Measurements from ENCODE around the gene PRMT5. TPM values are rescaled to one million over a fixed set of nuclear protein-coding genes. Genes with fewer than 3 reads are reported as not detected.

Gene PRMT5
- total RNA-seq, 1 experiment from 2014 or later: 107 TPM

DNA sequence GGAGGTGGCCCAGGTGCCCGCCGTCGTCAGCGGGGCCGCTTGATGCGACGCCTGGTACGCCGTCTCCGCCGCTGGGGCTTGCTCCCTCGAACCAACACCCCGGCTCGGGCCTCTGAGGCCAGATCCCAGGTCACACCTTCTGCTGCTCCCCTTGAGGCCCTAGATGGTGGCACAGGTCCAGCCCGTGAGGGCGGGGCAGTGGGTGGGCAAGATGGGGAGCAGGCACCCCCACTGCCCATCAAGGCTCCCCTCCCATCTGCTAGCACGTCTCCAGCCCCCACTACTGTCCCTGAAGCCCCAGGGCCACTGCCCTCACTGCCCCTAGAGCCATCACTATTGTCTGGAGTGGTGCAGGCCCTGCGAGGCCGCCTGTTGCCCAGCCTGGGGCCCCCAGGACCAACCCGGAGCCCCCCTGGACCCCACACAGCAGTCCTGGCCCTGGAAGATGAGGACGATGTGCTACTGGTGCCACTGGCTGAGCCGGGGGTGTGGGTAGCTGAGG is 52.1 kb downstream of the PRMT5 start:
- Histone ChIP-seq H3K27me3 (replicated peaks; ENCODE audit: control insufficient read depth, insufficient read depth, low read length) (no peaks in the 10 kb centered on the region), H3K4me3 (ENCODE audit: low read depth, low read length) (no peak overlapping the region), H3K4me1 (peaks cover 11% of the 10 kb centered on the region; the same call in 1 of the 2 replicates), H3K9me3 (no peaks in the 10 kb centered on the region), H3K36me3 (ENCODE audit: control insufficient read depth, insufficient read depth, low read length) (peaks cover 7% of the 10 kb centered on the region)
- POLR2A ChIA-PET: no interaction called here
- Mint-ChIP-seq H3K36me3 (ENCODE audit: insufficient read depth, unreplicated experiment) (peaks cover 14% of the 10 kb centered on the region), H3K27me3 (ENCODE audit: insufficient read depth, unreplicated experiment) (no peaks in the 10 kb centered on the region), H3K27ac (ENCODE audit: unreplicated experiment) (no peak overlapping the region), H3K4me1 (ENCODE audit: low read depth, unreplicated experiment) (peaks cover 20% of the 10 kb centered on the region), H3K4me3 (ENCODE audit: unreplicated experiment) (no peak overlapping the region), H3K9me3 (ENCODE audit: unreplicated experiment) (no peaks in the 10 kb centered on the region)
- CTCF ChIA-PET: no interaction called here
- TF ChIP-seq, protein P1, sequence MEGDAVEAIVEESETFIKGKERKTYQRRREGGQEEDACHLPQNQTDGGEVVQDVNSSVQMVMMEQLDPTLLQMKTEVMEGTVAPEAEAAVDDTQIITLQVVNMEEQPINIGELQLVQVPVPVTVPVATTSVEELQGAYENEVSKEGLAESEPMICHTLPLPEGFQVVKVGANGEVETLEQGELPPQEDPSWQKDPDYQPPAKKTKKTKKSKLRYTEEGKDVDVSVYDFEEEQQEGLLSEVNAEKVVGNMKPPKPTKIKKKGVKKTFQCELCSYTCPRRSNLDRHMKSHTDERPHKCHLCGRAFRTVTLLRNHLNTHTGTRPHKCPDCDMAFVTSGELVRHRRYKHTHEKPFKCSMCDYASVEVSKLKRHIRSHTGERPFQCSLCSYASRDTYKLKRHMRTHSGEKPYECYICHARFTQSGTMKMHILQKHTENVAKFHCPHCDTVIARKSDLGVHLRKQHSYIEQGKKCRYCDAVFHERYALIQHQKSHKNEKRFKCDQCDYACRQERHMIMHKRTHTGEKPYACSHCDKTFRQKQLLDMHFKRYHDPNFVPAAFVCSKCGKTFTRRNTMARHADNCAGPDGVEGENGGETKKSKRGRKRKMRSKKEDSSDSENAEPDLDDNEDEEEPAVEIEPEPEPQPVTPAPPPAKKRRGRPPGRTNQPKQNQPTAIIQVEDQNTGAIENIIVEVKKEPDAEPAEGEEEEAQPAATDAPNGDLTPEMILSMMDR (IDR thresholded peaks at IDR 0.05; ENCODE audit: insufficient read depth in 1 of 2, low read depth in 1 of 2, low read length in 1 of 2, severe bottlenecking in 1 of 2, unreplicated experiment in 1 of 2): no peak
- intact Hi-C loops (cut with micrococcal nuclease; ENCODE audit: unreplicated experiment): no loop called here
- BruUV-seq (replicated peaks): no TSS peak
- no peak for DNase-seq

DNA sequence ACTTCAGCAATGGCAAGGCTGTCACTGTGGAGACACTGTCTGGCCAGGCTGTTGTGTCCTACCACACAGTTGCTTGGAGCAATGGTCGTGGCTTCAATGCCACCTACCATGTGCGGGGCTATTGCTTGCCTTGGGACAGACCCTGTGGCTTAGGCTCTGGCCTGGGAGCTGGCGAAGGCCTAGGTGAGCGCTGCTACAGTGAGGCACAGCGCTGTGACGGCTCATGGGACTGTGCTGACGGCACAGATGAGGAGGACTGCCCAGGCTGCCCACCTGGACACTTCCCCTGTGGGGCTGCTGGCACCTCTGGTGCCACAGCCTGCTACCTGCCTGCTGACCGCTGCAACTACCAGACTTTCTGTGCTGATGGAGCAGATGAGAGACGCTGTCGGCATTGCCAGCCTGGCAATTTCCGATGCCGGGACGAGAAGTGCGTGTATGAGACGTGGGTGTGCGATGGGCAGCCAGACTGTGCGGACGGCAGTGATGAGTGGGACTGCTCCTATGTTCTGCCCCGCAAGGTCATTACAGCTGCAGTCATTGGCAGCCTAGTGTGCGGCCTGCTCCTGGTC is 53.3 kb downstream of the PRMT5 start:
- no peak overlapping the region for H3K4me3 ChIP-seq (ENCODE audit: low read depth, low read length)
- Mint-ChIP-seq H3K4me1 (ENCODE audit: low read depth, unreplicated experiment) (peaks cover 20% of the 10 kb centered on the region), H3K27ac (ENCODE audit: unreplicated experiment) (no peak overlapping the region), H3K9me3 (ENCODE audit: unreplicated experiment) (no peaks in the 10 kb centered on the region), H3K4me3 (ENCODE audit: unreplicated experiment) (no peak overlapping the region), H3K27me3 (ENCODE audit: insufficient read depth, unreplicated experiment) (no peaks in the 10 kb centered on the region), H3K36me3 (ENCODE audit: insufficient read depth, unreplicated experiment) (peaks cover 19% of the 10 kb centered on the region)
- POLR2A ChIA-PET: no interaction called here
- CTCF ChIA-PET: no interaction called here
- intact Hi-C loops (cut with micrococcal nuclease; ENCODE audit: unreplicated experiment): no loop called here
- no TSS peak for BruUV-seq (replicated peaks)
- DNase-seq: no peak
- peaks cover 13% of the 10 kb centered on the region for H3K4me1 ChIP-seq
- no peaks in the 10 kb centered on the region for H3K9me3 ChIP-seq
- TF ChIP-seq, protein P1 (IDR thresholded peaks at IDR 0.05; ENCODE audit: insufficient read depth in 1 of 2, low read depth in 1 of 2, low read length in 1 of 2, severe bottlenecking in 1 of 2, unreplicated experiment in 1 of 2): no peak
- H3K36me3 ChIP-seq (ENCODE audit: control insufficient read depth, insufficient read depth, low read length): peaks cover 7% of the 10 kb centered on the region
- H3K27me3 ChIP-seq (replicated peaks; ENCODE audit: control insufficient read depth, insufficient read depth, low read length): no peaks in the 10 kb centered on the region

DNA sequence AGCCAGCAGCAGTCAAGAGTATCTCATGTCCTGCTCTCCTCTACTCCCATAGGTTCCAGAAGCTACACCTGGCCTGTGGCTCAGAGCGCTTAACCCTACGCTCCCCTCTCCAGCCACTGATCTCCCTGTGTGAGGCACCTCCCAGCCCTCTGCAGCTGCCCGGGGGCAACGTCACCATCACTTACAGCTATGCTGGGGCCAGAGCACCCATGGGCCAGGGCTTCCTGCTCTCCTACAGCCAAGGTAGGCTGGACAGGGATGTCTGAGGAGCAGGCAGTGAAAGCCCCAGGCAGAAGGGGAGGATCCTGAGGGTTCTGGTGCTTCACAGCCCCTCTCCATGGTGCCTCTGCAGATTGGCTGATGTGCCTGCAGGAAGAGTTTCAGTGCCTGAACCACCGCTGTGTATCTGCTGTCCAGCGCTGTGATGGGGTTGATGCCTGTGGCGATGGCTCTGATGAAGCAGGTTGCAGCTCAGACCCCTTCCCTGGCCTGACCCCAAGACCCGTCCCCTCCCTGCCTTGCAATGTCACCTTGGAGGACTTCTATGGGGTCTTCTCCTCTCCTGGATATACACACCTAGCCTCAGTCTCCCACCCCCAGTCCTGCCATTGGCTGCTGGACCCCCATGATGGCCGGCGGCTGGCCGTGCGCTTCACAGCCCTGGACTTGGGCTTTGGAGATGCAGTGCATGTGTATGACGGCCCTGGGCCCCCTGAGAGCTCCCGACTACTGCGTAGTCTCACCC is 54.0 kb downstream of the PRMT5 start:
- Mint-ChIP-seq H3K9me3 (ENCODE audit: unreplicated experiment) (no peaks in the 10 kb centered on the region), H3K27ac (ENCODE audit: unreplicated experiment) (no peak overlapping the region), H3K36me3 (ENCODE audit: insufficient read depth, unreplicated experiment) (peaks cover 19% of the 10 kb centered on the region), H3K27me3 (ENCODE audit: insufficient read depth, unreplicated experiment) (no peaks in the 10 kb centered on the region), H3K4me3 (ENCODE audit: unreplicated experiment) (no peak overlapping the region), H3K4me1 (ENCODE audit: low read depth, unreplicated experiment) (peaks cover 20% of the 10 kb centered on the region)
- Histone ChIP-seq H3K27me3 (replicated peaks; ENCODE audit: control insufficient read depth, insufficient read depth, low read length) (no peaks in the 10 kb centered on the region), H3K4me3 (ENCODE audit: low read depth, low read length) (no peak overlapping the region), H3K36me3 (ENCODE audit: control insufficient read depth, insufficient read depth, low read length) (peaks cover 7% of the 10 kb centered on the region), H3K9me3 (no peaks in the 10 kb centered on the region), H3K4me1 (peaks cover 20% of the 10 kb centered on the region)
- no peak for DNase-seq
- TF ChIP-seq, protein P1 (IDR thresholded peaks at IDR 0.05; ENCODE audit: insufficient read depth in 1 of 2, low read depth in 1 of 2, low read length in 1 of 2, severe bottlenecking in 1 of 2, unreplicated experiment in 1 of 2): no peak
- ChIA-PET CTCF (no interaction called here), POLR2A (no interaction called here)
- BruUV-seq (replicated peaks): no TSS peak
- intact Hi-C loops (cut with micrococcal nuclease; ENCODE audit: unreplicated experiment): no loop called here

All from Caco-2 (cell line).